Chondrocyte (in vitro differentiated cells): ENCODE results near the gene POU2F1. TPM values are rescaled to one million over a fixed set of nuclear protein-coding genes. Genes with fewer than 3 reads are reported as not detected.
A peak's percentile ranks its signal among the peaks of the same experiment; 100 is the strongest.

ENCODE experiments used
- DNase-seq: peaks from one replicate; pipeline ENCODE4 v3.0.0; 2021; ENCODE audit warnings: mixed read lengths, low spot score
- H3K27ac Mint-ChIP-seq: one replicate; pipeline ENCODE4 v1.8.0; 2021; ENCODE audit warnings: mild to moderate bottlenecking, moderate library complexity, mixed read lengths; ENCODE audit not compliant: unreplicated experiment
- H3K27me3 Mint-ChIP-seq: 2 replicates; pipeline ENCODE4 v1.8.0; 2021; ENCODE audit warnings: low read depth, mixed read lengths
- H3K36me3 Mint-ChIP-seq: 2 replicates; pipeline ENCODE4 v1.8.0; 2021; ENCODE audit warnings: low read depth, mixed read lengths
- H3K4me1 Mint-ChIP-seq: 2 replicates; pipeline ENCODE4 v1.8.0; 2021; ENCODE audit warnings: low read depth, mild to moderate bottlenecking, mixed read lengths
- H3K4me3 Mint-ChIP-seq: one replicate; pipeline ENCODE4 v1.8.0; 2021; ENCODE audit warnings: mild to moderate bottlenecking, moderate library complexity, mixed read lengths; ENCODE audit not compliant: unreplicated experiment
- H3K9me3 Mint-ChIP-seq: 2 replicates; pipeline ENCODE4 v1.8.0; 2021; ENCODE audit warnings: low read depth, mixed read lengths
- total RNA-seq: library from RNA; stranded (reverse); gene quantifications from 3 replicates; pipeline ENCODE4 v1.2.1, GENCODE V29; 2021
- TF ChIP-seq, protein P1 (sequence below): fragments of 200-600 bp; sonication (generic); IDR thresholded peaks from 2 replicates; pipeline ENCODE4 v1.5.0; 2021; ENCODE audit warnings: antibody characterized with exemption, mild to moderate bottlenecking, moderate library complexity

POU2F1 gene
- total RNA-seq, 1 donor from 2014 or later: 13.2 TPM

DNA sequence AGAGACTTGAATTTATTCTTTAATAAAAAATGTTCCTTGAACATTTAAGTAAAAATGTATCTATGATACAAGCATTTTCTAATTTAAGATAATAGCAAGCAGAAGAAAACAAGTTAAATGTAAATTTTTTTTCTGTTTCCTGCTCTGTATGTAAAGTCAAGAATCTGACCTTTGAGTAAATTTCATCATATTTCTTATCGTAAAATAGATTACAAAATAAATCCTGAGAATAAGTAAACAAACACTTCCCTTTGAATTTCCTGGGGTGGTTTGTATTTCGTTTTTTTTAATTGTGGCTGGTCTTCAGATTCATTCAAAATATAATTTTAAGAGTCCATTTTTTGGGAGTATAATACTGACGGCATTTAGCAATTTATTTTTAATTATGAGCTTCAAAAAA lies 77.6 kb downstream of the POU2F1 start:
- DNase-seq: no peak
- Mint-ChIP-seq H3K4me3 (no peak overlapping the region), H3K4me1 (peaks cover 4% of the 10 kb centered on the region), H3K27me3 (no peaks in the 10 kb centered on the region), H3K27ac (no peak overlapping the region), H3K9me3 (peaks cover 3% of the 10 kb centered on the region), H3K36me3 (no peaks in the 10 kb centered on the region)
- TF ChIP-seq, protein P1, sequence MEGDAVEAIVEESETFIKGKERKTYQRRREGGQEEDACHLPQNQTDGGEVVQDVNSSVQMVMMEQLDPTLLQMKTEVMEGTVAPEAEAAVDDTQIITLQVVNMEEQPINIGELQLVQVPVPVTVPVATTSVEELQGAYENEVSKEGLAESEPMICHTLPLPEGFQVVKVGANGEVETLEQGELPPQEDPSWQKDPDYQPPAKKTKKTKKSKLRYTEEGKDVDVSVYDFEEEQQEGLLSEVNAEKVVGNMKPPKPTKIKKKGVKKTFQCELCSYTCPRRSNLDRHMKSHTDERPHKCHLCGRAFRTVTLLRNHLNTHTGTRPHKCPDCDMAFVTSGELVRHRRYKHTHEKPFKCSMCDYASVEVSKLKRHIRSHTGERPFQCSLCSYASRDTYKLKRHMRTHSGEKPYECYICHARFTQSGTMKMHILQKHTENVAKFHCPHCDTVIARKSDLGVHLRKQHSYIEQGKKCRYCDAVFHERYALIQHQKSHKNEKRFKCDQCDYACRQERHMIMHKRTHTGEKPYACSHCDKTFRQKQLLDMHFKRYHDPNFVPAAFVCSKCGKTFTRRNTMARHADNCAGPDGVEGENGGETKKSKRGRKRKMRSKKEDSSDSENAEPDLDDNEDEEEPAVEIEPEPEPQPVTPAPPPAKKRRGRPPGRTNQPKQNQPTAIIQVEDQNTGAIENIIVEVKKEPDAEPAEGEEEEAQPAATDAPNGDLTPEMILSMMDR: no peak

DNA sequence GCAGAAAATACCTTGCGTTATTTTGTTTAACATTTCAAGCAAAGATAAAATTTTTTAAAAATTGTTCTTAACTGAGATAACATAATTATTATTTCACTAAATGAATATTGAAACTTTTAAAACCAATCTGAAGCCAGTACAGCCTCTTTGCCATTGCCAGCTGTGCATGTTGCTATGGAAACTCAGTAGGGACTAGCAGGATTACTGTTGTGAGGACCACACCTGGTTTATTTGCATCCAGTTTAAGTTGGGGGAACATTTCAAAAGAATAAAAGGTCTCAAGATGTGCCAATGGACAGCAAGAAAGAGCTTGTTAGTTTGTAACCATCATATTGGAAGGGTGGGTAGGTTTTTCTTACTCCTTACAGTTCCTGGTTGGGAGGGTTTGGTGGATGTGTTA lies 80.7 kb downstream of the POU2F1 start:
- Mint-ChIP-seq H3K36me3 (no peaks in the 10 kb centered on the region), H3K27me3 (no peaks in the 10 kb centered on the region), H3K27ac (no peak overlapping the region), H3K4me3 (no peak overlapping the region), H3K9me3 (no peaks in the 10 kb centered on the region), H3K4me1 (peaks cover 15% of the 10 kb centered on the region)
- TF ChIP-seq, protein P1: no peak
- DNase-seq: no peak

DNA sequence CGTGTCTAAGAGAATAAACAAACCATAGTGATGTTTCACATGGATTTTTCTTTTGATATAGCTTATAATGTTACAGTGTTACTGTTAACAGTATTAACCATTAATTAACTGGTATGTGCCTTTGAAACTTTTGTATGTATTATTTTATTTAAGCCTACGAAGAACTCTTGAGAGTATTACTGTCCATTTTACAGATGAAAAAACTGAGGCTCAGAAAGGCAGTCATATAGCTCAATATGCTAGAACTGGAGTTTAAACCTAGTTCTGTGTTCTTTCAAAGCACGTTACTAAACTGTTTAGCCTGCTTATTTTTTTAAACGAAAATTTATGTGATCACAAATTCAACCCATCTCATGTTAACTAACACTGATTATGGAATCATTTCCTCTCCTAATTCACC lies 83.5 kb downstream of the POU2F1 start:
- DNase-seq: no peak
- Mint-ChIP-seq H3K9me3 (no peaks in the 10 kb centered on the region), H3K36me3 (no peaks in the 10 kb centered on the region), H3K4me3 (no peak overlapping the region), H3K27ac (no peak overlapping the region), H3K27me3 (no peaks in the 10 kb centered on the region), H3K4me1 (peaks cover 16% of the 10 kb centered on the region)
- TF ChIP-seq, protein P1: no peak

DNA sequence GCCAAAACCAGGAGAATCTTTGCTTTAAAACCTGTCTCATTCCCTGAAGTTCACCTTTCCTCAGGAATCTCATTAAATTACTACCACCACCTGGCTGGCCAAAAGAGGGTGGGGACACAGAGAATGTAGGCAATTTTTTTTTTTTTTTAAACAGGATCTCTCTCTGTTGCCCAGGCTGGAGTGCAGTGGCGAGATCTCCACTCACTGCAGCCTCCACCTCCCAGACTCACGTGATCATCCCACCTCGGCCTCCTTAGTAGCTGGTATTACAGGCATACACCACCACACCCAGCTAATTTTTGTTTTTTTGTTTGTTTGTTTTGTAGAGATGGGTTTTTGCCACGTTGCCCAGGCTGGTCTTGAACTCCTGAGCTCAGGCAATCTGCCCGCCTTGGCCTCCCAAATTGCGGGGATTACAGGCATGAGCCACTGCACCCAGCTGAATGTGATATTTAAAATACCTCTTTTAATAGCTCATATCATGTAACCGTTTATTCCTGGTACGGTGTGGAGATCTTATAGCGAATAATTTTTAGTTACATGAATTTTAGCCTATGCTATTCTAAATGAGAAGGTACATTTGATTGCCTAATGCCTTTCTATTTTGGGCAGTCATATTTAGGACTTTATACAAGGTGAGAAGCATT lies 84.5 kb downstream of the POU2F1 start:
- no peaks in the 10 kb centered on the region for H3K9me3 Mint-ChIP-seq
- no peaks in the 10 kb centered on the region for H3K36me3 Mint-ChIP-seq
- TF ChIP-seq, protein P1: no peak
- H3K4me1 Mint-ChIP-seq: peaks cover 16% of the 10 kb centered on the region
- no peaks in the 10 kb centered on the region for H3K27me3 Mint-ChIP-seq
- H3K4me3 Mint-ChIP-seq: no peak overlapping the region
- DNase-seq: no peak
- no peak overlapping the region for H3K27ac Mint-ChIP-seq

DNA sequence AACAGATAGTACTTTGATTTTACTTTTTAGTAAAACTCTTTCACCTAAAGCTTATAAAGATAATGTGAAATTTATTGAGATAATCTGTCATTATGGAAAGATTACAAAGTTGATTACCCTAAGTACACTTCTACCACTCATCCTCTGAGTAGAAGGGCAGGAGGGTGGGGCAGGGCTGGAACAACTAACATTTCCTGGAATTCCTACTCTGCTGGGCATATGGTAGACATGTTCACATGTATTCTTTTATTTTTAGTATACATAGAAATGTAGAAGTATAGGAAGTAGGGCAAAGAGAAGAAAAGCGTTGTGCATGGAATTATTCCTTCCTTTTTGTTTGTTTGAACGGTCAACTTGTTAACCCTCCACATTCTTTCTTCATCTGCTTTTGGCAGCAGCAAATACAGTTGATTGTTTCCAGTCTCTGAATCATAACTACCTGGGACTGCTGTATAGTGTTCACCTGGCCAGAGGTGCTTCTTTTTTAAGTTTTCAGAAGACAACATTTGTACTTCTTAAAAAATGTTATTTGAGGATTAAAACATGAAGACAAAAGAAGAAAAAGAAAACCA lies 85.1 kb downstream of the POU2F1 start:
- Mint-ChIP-seq H3K27ac (peak overlapping the region; percentile 59), H3K9me3 (no peaks in the 10 kb centered on the region), H3K4me3 (peak overlapping the region; percentile 10), H3K36me3 (no peaks in the 10 kb centered on the region), H3K4me1 (peaks cover 16% of the 10 kb centered on the region), H3K27me3 (no peaks in the 10 kb centered on the region)
- no peak for DNase-seq
- TF ChIP-seq, protein P1: no peak
